Measurements from ENCODE around the gene IPPK.

DNA sequence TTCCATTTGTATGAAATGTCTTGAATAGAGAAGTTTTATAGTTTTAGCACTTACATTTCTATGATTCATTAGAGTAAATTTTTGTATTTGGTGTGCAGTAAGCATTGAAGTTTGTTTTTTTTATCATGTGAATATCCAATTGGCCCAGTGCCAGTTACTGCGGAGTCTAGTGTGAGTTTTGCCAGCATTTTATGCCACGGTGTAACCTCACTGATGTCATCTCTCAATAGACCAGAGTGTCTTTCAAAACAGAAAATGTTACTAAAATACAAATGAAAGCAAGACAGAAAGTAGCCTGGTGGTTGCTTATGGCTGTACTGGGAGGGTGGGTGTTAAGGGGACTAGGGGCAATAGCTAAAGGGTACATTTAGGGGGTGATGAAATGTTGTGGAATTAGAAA lies 62.8 kb downstream of the IPPK start:
- TF ChIP-seq, protein P1, sequence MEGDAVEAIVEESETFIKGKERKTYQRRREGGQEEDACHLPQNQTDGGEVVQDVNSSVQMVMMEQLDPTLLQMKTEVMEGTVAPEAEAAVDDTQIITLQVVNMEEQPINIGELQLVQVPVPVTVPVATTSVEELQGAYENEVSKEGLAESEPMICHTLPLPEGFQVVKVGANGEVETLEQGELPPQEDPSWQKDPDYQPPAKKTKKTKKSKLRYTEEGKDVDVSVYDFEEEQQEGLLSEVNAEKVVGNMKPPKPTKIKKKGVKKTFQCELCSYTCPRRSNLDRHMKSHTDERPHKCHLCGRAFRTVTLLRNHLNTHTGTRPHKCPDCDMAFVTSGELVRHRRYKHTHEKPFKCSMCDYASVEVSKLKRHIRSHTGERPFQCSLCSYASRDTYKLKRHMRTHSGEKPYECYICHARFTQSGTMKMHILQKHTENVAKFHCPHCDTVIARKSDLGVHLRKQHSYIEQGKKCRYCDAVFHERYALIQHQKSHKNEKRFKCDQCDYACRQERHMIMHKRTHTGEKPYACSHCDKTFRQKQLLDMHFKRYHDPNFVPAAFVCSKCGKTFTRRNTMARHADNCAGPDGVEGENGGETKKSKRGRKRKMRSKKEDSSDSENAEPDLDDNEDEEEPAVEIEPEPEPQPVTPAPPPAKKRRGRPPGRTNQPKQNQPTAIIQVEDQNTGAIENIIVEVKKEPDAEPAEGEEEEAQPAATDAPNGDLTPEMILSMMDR (IDR thresholded peaks at IDR 0.05; ENCODE audit: low read length), result no peak
- TF ChIP-seq EZH2 (optimal IDR thresholded peaks at IDR 0.05; ENCODE audit: low read depth, low read length) (no peak), EZH2phosphoT487 (IDR thresholded peaks at IDR 0.05; ENCODE audit: low read length) (no peak)
